ENCODE results near the gene LIPC. TPM values are rescaled to one million over a fixed set of nuclear protein-coding genes. Genes with fewer than 3 reads are reported as not detected.
A peak's percentile ranks its signal among the peaks of the same experiment; 100 is the strongest.

LIPC gene
- polyA plus RNA-seq, 2 of the 4 experiments (the other 2 are of a cell fraction): 0.13 to 0.30 TPM

DNA sequence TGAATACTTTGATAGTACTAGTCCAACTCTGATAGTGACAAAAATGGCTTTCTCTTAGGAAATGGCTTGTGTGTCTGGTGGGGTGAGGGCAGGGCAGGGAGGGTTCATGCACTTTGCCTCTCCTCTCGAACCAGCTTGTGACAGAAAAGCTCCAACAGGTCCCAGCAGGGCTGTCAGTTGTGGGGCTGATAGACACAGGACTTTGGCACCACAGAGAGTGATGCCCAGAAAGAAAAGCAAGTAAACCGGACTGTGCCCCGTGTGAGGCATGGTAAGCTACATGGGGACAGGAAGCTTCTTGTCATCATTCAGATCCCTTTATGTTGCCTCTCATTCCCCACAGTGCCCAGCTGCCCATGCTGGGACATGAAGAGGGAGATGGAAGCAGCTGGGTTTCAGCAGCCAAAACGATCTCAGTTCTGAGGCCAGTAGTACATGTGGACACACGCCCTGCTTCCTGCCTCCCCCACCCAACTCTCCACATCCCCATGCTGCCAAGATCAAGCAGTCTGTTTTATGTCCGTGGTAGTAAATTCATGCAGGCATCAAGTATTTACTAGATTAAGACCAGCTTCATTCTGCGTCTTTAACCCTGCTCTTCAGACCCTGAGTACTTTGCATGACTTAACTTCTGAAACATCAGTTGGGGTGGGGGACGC lies 29.7 kb upstream of the LIPC start:
- H3K9me3 ChIP-seq: no peaks in the 10 kb centered on the region
- CTCF ChIA-PET: interaction anchor here (0.5 to 1.3 kb wide), 4 partner anchors 9 to 386 kb away, joined by 3 to 4 read pairs (median 3); no protein-coding TSS in a partner anchor
- TF ChIP-seq, protein P1, sequence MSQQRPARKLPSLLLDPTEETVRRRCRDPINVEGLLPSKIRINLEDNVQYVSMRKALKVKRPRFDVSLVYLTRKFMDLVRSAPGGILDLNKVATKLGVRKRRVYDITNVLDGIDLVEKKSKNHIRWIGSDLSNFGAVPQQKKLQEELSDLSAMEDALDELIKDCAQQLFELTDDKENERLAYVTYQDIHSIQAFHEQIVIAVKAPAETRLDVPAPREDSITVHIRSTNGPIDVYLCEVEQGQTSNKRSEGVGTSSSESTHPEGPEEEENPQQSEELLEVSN (IDR thresholded peaks at IDR 0.05; ENCODE audit: borderline replicate concordance, low read depth): no peak
- TF ChIP-seq FOXS1 (CRISPR knock-in tag; IDR thresholded peaks at IDR 0.05): no peak
- TF ChIP-seq KDM1A (IDR thresholded peaks at IDR 0.05; ENCODE audit: low read depth): no peak
- no peak for TF ChIP-seq EHF (CRISPR knock-in tag; IDR thresholded peaks at IDR 0.05)
- TF ChIP-seq, protein P2, sequence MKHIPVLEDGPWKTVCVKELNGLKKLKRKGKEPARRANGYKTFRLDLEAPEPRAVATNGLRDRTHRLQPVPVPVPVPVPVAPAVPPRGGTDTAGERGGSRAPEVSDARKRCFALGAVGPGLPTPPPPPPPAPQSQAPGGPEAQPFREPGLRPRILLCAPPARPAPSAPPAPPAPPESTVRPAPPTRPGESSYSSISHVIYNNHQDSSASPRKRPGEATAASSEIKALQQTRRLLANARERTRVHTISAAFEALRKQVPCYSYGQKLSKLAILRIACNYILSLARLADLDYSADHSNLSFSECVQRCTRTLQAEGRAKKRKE (CRISPR knock-in tag; IDR thresholded peaks at IDR 0.05; ENCODE audit: low read depth): no peak
- TF ChIP-seq, protein P3, sequence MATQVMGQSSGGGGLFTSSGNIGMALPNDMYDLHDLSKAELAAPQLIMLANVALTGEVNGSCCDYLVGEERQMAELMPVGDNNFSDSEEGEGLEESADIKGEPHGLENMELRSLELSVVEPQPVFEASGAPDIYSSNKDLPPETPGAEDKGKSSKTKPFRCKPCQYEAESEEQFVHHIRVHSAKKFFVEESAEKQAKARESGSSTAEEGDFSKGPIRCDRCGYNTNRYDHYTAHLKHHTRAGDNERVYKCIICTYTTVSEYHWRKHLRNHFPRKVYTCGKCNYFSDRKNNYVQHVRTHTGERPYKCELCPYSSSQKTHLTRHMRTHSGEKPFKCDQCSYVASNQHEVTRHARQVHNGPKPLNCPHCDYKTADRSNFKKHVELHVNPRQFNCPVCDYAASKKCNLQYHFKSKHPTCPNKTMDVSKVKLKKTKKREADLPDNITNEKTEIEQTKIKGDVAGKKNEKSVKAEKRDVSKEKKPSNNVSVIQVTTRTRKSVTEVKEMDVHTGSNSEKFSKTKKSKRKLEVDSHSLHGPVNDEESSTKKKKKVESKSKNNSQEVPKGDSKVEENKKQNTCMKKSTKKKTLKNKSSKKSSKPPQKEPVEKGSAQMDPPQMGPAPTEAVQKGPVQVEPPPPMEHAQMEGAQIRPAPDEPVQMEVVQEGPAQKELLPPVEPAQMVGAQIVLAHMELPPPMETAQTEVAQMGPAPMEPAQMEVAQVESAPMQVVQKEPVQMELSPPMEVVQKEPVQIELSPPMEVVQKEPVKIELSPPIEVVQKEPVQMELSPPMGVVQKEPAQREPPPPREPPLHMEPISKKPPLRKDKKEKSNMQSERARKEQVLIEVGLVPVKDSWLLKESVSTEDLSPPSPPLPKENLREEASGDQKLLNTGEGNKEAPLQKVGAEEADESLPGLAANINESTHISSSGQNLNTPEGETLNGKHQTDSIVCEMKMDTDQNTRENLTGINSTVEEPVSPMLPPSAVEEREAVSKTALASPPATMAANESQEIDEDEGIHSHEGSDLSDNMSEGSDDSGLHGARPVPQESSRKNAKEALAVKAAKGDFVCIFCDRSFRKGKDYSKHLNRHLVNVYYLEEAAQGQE (IDR thresholded peaks at IDR 0.05): no peak
- peak overlapping the region in 1 of 2 experiments; percentile 35; a peak in 2 of 6 replicates for H3K27ac ChIP-seq
- H3K4me3 ChIP-seq: no peak overlapping the region
- no peak; a peak in 1 of 6 replicates for ATAC-seq
- DNase-seq (ENCODE audit: low read depth in 1 of 2, low spot score in 1 of 2): no peak
- no peak for FAIRE-seq
- POLR2A ChIA-PET: no interaction called here
- WGBS (ENCODE audit: missing lambda C conversion rate): 81% methylated on average over 8 of the region's 8 CpGs
- H3K4me1 ChIP-seq: peaks cover 4% of the 10 kb centered on the region; the same call in 2 of the 3 replicates
- H3K4me2 ChIP-seq: no peak overlapping the region

DNA sequence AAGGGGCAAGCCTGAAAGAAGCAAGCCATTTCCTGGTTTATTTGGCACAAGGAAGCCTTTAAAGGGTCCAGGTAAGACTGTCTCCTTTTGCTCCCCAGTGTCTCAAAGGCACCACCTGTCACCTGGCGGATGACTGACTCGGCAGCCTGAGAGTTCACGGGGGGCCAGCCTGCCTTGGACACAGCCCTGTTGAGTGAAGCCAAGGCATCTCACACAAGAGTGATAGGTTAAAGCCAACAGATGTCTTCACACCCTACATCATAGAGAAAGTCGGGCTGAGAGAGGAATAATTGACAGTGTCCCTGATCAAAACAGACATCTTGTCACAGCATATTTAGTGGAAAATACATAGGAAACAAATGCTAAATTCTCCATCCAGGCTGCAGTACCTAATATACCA lies 28.2 kb upstream of the LIPC start:
- DNase-seq (ENCODE audit: low read depth in 1 of 2, low spot score in 1 of 2): no peak
- Histone ChIP-seq H3K9me3 (no peaks in the 10 kb centered on the region), H3K27ac (0 out of 6 replicates have a peak overlapping the region, but pooled peaks of 1 of the 2 experiments have one; percentile 11), H3K4me3 (no peak overlapping the region), H3K4me2 (no peak overlapping the region), H3K4me1 (no peaks in the 10 kb centered on the region)
- POLR2A ChIA-PET: no interaction called here
- CTCF ChIA-PET: interaction anchor here (1.3 to 1.4 kb wide), 2 partner anchors 11 to 38 kb away, joined by 3 read pairs; no protein-coding TSS in a partner anchor
- FAIRE-seq: no peak
- WGBS (ENCODE audit: missing lambda C conversion rate): 83% methylated on average over 4 of the region's 4 CpGs
- TF ChIP-seq BHLHE40 (IDR thresholded peaks at IDR 0.05; ENCODE audit: low read depth, low read length): no peak
- TF ChIP-seq HOXB5 (CRISPR knock-in tag; IDR thresholded peaks at IDR 0.05): no peak
- no peak for TF ChIP-seq RNF2 (IDR thresholded peaks at IDR 0.05; ENCODE audit: borderline replicate concordance, low read depth)
- no peak for TF ChIP-seq ESRRA (IDR thresholded peaks at IDR 0.05; ENCODE audit: borderline replicate concordance, low read length)
- TF ChIP-seq, protein P4, sequence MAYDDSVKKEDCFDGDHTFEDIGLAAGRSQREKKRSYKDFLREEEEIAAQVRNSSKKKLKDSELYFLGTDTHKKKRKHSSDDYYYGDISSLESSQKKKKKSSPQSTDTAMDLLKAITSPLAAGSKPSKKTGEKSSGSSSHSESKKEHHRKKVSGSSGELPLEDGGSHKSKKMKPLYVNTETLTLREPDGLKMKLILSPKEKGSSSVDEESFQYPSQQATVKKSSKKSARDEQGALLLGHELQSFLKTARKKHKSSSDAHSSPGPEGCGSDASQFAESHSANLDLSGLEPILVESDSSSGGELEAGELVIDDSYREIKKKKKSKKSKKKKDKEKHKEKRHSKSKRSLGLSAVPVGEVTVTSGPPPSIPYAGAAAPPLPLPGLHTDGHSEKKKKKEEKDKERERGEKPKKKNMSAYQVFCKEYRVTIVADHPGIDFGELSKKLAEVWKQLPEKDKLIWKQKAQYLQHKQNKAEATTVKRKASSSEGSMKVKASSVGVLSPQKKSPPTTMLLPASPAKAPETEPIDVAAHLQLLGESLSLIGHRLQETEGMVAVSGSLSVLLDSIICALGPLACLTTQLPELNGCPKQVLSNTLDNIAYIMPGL (CRISPR knock-in tag; IDR thresholded peaks at IDR 0.05; ENCODE audit: borderline replicate concordance): no peak
- TF ChIP-seq, protein P5, sequence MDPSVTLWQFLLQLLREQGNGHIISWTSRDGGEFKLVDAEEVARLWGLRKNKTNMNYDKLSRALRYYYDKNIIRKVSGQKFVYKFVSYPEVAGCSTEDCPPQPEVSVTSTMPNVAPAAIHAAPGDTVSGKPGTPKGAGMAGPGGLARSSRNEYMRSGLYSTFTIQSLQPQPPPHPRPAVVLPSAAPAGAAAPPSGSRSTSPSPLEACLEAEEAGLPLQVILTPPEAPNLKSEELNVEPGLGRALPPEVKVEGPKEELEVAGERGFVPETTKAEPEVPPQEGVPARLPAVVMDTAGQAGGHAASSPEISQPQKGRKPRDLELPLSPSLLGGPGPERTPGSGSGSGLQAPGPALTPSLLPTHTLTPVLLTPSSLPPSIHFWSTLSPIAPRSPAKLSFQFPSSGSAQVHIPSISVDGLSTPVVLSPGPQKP (IDR thresholded peaks at IDR 0.05; ENCODE audit: low read depth, low read length): no peak
- no peak for TF ChIP-seq ZNF302 (CRISPR knock-in tag; IDR thresholded peaks at IDR 0.05)
- TF ChIP-seq NR3C1 (IDR thresholded peaks at IDR 0.05): no peak
- no peak for TF ChIP-seq HOXA7 (CRISPR knock-in tag; IDR thresholded peaks at IDR 0.05)
- TF ChIP-seq TFCP2L1 (CRISPR knock-in tag; IDR thresholded peaks at IDR 0.05): no peak
- TF ChIP-seq HEYL (CRISPR knock-in tag; IDR thresholded peaks at IDR 0.05): no peak
- ATAC-seq: no peak
